Type B pancreatic cell (in vitro differentiated cells): ENCODE data around the gene OR5M10. TPM values are rescaled to one million over a fixed set of nuclear protein-coding genes. Genes with fewer than 3 reads are reported as not detected.

Experiments used
- DNase-seq: peaks from one replicate; pipeline ENCODE4 v3.0.0; 2021; ENCODE audit warnings: mixed read lengths; ENCODE audit not compliant: unreplicated experiment; ENCODE audit errors: extremely low spot score
- H3K27ac Mint-ChIP-seq: 2 replicates; pipeline ENCODE4 v1.8.0; 2021; ENCODE audit warnings: mild to moderate bottlenecking, mixed read lengths
- H3K27me3 Mint-ChIP-seq: 2 replicates; pipeline ENCODE4 v1.8.0; 2021; ENCODE audit warnings: mixed read lengths
- H3K36me3 Mint-ChIP-seq: 2 replicates; pipeline ENCODE4 v1.8.0; 2021; ENCODE audit warnings: mixed read lengths
- H3K4me1 Mint-ChIP-seq: one replicate; pipeline ENCODE4 v1.8.0; 2021; ENCODE audit warnings: mixed read lengths; ENCODE audit not compliant: unreplicated experiment
- H3K4me3 Mint-ChIP-seq: 2 replicates; pipeline ENCODE4 v1.8.0; 2021; ENCODE audit warnings: mild to moderate bottlenecking, mixed read lengths
- H3K9me3 Mint-ChIP-seq: 2 replicates; pipeline ENCODE4 v1.8.0; 2021; ENCODE audit warnings: mixed read lengths
- CTCF ChIP-seq: fragments of 200-600 bp; sonication (generic); conservative IDR thresholded peaks from 2 replicates; pipeline ENCODE4 v1.5.0; 2021; ENCODE audit warnings: antibody characterized with exemption, mild to moderate bottlenecking
- total RNA-seq: library from RNA; stranded (reverse); gene quantifications from 2 replicates; pipeline ENCODE4 v1.2.1, GENCODE V29; 2021; ENCODE audit warnings: low replicate concordance

Gene OR5M10
- total RNA-seq, 1 donor from 2014 or later, result not detected

- Mint-ChIP-seq H3K36me3 (no peaks in the 10 kb centered on the region), H3K4me3 (no peak overlapping the region), H3K9me3 (no peaks in the 10 kb centered on the region), H3K27me3 (no peaks in the 10 kb centered on the region), H3K4me1 (no peaks in the 10 kb centered on the region), H3K27ac (no peak overlapping the region)
- TF ChIP-seq CTCF, result no peak
- no peak for DNase-seq
Measured at GRCh38 chr11:56545531-56545930, 32.0 kb downstream of the OR5M10 start.

- Mint-ChIP-seq H3K4me3 (no peak overlapping the region), H3K27ac (no peak overlapping the region), H3K4me1 (no peaks in the 10 kb centered on the region), H3K27me3 (no peaks in the 10 kb centered on the region), H3K36me3 (no peaks in the 10 kb centered on the region), H3K9me3 (no peaks in the 10 kb centered on the region)
- TF ChIP-seq CTCF, result no peak
- DNase-seq, result no peak
Measured at GRCh38 chr11:56543739-56544138, 33.8 kb downstream of the OR5M10 start.

GRCh38 chr11:56543157-56543556 is 34.4 kb downstream of the OR5M10 start, which contains the start of gene OR5M11:
Gene OR5M11 (minus strand): TSS chr11:56543257. CDS start chr11:56543257, 0 bp downstream.
- Mint-ChIP-seq H3K27me3 (no peaks in the 10 kb centered on the region), H3K4me3 (no peak within 1 kb of the TSS), H3K27ac (no peak within 1 kb of the TSS), H3K4me1 (no peaks in the 10 kb centered on the region), H3K36me3 (no peaks in the 10 kb centered on the region), H3K9me3 (no peaks in the 10 kb centered on the region)
- no peak for TF ChIP-seq CTCF
- no peak for DNase-seq

GRCh38 chr11:56533054-56533740 is 44.3 kb downstream of the OR5M10 start:
- TF ChIP-seq CTCF, result no peak
- H3K9me3 Mint-ChIP-seq, result no peaks in the 10 kb centered on the region
- no peak overlapping the region for H3K27ac Mint-ChIP-seq
- H3K4me1 Mint-ChIP-seq, result no peaks in the 10 kb centered on the region
- no peaks in the 10 kb centered on the region for H3K27me3 Mint-ChIP-seq
- no peak overlapping the region for H3K4me3 Mint-ChIP-seq
- no peaks in the 10 kb centered on the region for H3K36me3 Mint-ChIP-seq
- no peak for DNase-seq

GRCh38 chr11:56531856-56532255 is 45.7 kb downstream of the OR5M10 start:
- no peak for TF ChIP-seq CTCF
- Mint-ChIP-seq H3K4me3 (no peak overlapping the region), H3K4me1 (no peaks in the 10 kb centered on the region), H3K27me3 (no peaks in the 10 kb centered on the region), H3K36me3 (no peaks in the 10 kb centered on the region), H3K27ac (no peak overlapping the region), H3K9me3 (no peaks in the 10 kb centered on the region)
- DNase-seq, result no peak

Other genes starting within 250 kb of the OR5M10 start
- not detected in 2 replicates for gene OR8K1, start 231.7 kb downstream of the OR5M10 start, total RNA-seq
- not detected in 2 replicates for gene OR8J1, start 223.4 kb downstream of the OR5M10 start, total RNA-seq
- gene OR8U1, start 202.1 kb downstream of the OR5M10 start, total RNA-seq, result not detected in 2 replicates
- gene OR5AL1, start 165.0 kb downstream of the OR5M10 start, total RNA-seq, result not detected in 2 replicates
- not detected in 2 replicates for gene OR5M3, start 104.4 kb downstream of the OR5M10 start, total RNA-seq
- not detected in 2 replicates for gene OR5M8, start 86.4 kb downstream of the OR5M10 start, total RNA-seq
- gene OR5M11, start 34.5 kb downstream of the OR5M10 start, total RNA-seq, result not detected in 2 replicates
- not detected in 2 replicates for gene OR5M1, start 37.2 kb upstream of the OR5M10 start, total RNA-seq
- gene OR5AP2, start 64.7 kb upstream of the OR5M10 start, total RNA-seq, result not detected in 2 replicates
- gene OR5AR1, start 86.0 kb upstream of the OR5M10 start, total RNA-seq, result not detected in 2 replicates
- not detected in 2 replicates for gene OR9G1, start 121.4 kb upstream of the OR5M10 start, total RNA-seq
- gene OR9G4, start 171.0 kb upstream of the OR5M10 start, total RNA-seq, result not detected in 2 replicates